Activated T-cell treated with anti-CD3 and anti-CD28 coated beads, Interleukin-2, amount 50 U/mL, for 4 hours (primary cell): ENCODE results near the gene RAPSN. TPM values are rescaled to one million over a fixed set of nuclear protein-coding genes. Genes with fewer than 3 reads are reported as not detected.

Source experiments
- ATAC-seq, 2 donors: fragments of 200-7000 bp; cut with Tn5 transposase; one replicate each; pipeline ENCODE4 v1.10.0; 2021
- DNase-seq: peaks from one replicate; pipeline ENCODE4 v3.0.0-alpha.2; 2020
- H3K27me3 Mint-ChIP-seq: one replicate; pipeline ENCODE4 v1.8.0; 2021; ENCODE audit warnings: low read depth, mixed read lengths
- H3K36me3 Mint-ChIP-seq: one replicate; pipeline ENCODE4 v1.8.0; 2022; ENCODE audit warnings: mixed read lengths; ENCODE audit not compliant: insufficient read depth
- H3K4me1 Mint-ChIP-seq: one replicate; pipeline ENCODE4 v1.8.0; 2021; ENCODE audit warnings: low read depth, mixed read lengths
- H3K4me3 Mint-ChIP-seq: one replicate; pipeline ENCODE4 v1.8.0; 2021; ENCODE audit warnings: mild to moderate bottlenecking, moderate library complexity, mixed read lengths
- H3K9me3 Mint-ChIP-seq: one replicate; pipeline ENCODE4 v1.8.0; 2021; ENCODE audit warnings: mixed read lengths
- total RNA-seq, 3 donors: library from RNA; stranded (reverse); gene quantifications; one replicate each; pipeline ENCODE4 v1.2.1, GENCODE V29; 2021

Gene RAPSN
- total RNA-seq, 3 donors from 2014 or later, result 0.46 to 0.53 (median 0.52) TPM

DNA sequence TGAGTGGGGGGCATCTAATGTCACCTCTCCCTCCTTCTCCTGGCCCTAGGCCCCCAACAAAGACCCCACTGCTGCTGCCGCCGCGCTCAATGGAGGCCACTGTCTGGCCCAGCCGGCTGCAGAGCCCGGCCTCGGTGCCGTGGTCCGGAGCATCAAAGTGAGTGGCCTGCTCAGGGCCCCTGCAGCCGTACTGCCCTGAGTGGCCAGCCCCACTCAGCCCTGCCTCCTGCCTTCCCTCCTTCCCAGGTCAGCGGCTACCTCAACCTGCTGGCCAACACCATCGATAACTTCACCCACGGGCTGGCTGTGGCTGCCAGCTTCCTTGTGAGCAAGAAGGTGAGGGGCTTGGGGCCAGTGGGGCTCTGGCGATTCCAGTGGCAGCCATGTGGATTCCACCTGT is 35.6 kb downstream of the RAPSN start:
- peaks cover 13% of the 10 kb centered on the region for H3K36me3 Mint-ChIP-seq
- H3K4me1 Mint-ChIP-seq, result peaks cover 8% of the 10 kb centered on the region
- no peaks in the 10 kb centered on the region for H3K27me3 Mint-ChIP-seq
- ATAC-seq (no peak), DNase-seq (no peak)
- H3K4me3 Mint-ChIP-seq, result no peak overlapping the region
- H3K9me3 Mint-ChIP-seq, result no peaks in the 10 kb centered on the region

DNA sequence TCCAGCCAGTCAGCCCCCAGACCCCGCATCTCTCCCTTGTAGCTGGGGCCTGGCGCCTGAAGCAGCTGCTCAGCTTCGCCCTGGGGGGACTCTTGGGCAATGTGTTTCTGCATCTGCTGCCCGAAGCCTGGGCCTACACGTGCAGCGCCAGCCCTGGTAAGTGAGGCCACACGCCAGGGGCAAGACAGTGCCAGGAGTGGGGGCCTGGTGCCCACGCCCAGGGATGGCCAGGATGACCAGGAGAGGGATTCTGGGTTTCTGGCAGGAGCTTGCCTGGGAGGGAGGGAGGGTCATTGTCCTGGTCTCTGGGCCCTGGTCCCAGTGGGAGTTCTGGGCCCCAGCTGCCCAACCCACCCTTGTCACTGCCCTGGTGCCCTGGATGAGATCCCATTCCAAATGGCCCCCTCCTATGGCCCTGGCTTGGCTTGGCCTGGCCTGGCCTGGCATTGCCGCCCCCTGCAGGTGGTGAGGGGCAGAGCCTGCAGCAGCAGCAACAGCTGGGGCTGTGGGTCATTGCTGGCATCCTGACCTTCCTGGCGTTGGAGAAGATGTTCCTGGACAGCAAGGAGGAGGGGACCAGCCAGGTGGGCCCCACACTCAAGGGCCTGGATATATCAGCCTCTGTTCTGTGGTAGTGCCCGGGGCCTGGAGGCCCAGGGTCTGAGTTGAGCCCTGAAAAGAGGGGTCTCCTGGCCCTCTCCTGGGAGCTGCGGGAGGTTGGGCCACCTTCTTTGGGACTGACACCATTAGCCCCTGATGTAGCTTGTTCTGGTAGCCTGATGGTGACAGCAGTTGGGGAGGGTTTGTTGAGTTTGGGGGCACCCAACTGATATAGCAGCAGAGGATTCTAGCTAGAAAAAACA is 36.8 kb downstream of the RAPSN start:
- peak; percentile 48 for DNase-seq
- Mint-ChIP-seq H3K9me3 (no peaks in the 10 kb centered on the region), H3K4me1 (peaks cover 15% of the 10 kb centered on the region), H3K36me3 (peaks cover 8% of the 10 kb centered on the region), H3K27me3 (no peaks in the 10 kb centered on the region), H3K4me3 (no peak overlapping the region)
- no peak for ATAC-seq

DNA sequence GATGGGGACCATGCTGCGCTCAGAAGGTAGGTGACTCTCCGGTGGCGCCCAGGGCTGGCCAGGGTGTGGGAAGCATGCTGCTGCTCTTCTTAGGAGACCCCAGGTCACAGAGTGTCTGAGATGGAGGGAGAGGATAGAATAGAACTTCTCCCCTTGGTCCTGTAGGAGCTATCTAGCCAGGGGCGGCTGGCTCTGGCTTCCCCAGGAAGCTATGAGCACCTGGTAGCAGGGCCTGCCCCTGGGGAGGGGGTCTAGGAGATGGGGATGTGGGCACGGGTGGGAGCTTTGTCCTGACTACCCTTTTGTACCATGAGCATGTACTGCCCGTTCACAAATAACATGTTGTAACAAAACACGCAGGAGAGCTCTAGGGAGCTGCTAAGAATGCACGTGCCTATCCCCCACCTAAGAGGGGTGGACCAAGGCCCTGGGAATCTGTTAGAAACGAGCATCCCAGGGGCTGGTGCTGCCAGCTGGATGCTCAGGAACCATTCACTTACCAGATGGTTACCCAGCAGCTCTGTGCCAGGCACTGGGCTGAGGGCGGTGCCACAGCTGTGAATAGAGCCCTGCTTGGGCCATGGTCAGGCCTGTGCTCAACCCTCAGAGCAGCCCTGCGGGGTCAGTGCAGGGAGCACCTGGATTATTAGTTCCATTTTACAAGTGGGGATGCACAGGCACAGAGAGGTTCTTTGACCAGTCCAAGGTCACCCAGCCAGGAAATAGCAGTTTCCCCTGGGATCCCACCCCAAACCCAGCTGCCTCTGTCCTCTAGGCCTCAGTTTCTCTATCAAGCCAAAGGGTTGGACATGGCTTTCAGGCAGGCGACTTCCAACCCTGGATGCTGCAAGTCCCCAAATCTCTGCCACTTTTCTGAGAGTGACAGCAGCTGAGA is 38.3 kb downstream of the RAPSN start:
- Mint-ChIP-seq H3K4me1 (peaks cover 19% of the 10 kb centered on the region), H3K4me3 (no peak overlapping the region), H3K9me3 (no peaks in the 10 kb centered on the region), H3K36me3 (peaks cover 6% of the 10 kb centered on the region), H3K27me3 (no peaks in the 10 kb centered on the region)
- ATAC-seq (no peak), DNase-seq (no peak)

DNA sequence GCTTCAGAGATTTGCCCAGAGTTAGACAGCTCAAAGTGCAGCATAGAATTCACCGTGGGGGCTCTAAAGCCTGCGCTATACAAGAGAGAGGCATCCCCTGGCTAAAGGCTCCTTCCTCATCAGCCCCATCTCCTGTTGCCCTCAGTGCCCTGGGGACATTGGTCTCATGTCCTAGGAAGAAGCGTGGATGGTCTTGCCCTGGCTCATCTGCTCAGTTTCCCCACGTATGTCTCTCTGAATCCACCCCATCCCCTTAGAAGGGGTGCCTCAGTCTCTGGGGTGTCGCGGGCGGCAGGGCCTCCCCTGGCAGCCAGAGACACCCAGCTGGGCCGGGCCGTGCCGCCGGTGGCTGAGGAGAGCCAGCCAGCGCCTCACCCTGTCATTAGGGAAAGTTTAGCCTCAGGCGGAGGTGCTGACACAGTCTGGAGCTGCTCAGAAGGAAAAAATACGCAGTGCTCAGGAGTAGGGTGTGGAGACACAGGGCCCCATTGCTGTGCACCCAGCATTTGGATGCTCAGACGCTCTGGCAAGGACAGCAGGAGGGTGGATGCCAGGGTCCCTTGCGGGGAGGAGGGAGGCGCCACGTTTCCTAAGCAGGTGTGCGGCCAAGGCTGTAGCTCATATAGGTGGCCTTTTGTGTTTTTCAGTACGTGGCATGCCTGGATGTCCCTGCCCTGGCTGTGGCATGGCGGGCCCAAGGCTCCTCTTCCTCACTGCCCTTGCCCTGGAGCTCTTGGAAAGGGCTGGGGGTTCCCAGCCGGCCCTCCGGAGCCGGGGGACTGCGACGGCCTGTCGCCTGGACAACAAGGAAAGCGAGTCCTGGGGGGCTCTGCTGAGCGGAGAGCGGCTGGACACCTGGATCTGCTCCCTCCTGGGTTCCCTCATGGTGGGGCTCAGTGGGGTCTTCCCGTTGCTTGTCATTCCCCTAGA is 39.2 kb downstream of the RAPSN start:
- peaks cover 19% of the 10 kb centered on the region for H3K4me1 Mint-ChIP-seq
- DNase-seq (no peak), ATAC-seq (no peak)
- peaks cover 6% of the 10 kb centered on the region for H3K36me3 Mint-ChIP-seq
- peak overlapping the region; percentile 91 for H3K4me3 Mint-ChIP-seq
- H3K9me3 Mint-ChIP-seq, result no peaks in the 10 kb centered on the region
- no peaks in the 10 kb centered on the region for H3K27me3 Mint-ChIP-seq

DNA sequence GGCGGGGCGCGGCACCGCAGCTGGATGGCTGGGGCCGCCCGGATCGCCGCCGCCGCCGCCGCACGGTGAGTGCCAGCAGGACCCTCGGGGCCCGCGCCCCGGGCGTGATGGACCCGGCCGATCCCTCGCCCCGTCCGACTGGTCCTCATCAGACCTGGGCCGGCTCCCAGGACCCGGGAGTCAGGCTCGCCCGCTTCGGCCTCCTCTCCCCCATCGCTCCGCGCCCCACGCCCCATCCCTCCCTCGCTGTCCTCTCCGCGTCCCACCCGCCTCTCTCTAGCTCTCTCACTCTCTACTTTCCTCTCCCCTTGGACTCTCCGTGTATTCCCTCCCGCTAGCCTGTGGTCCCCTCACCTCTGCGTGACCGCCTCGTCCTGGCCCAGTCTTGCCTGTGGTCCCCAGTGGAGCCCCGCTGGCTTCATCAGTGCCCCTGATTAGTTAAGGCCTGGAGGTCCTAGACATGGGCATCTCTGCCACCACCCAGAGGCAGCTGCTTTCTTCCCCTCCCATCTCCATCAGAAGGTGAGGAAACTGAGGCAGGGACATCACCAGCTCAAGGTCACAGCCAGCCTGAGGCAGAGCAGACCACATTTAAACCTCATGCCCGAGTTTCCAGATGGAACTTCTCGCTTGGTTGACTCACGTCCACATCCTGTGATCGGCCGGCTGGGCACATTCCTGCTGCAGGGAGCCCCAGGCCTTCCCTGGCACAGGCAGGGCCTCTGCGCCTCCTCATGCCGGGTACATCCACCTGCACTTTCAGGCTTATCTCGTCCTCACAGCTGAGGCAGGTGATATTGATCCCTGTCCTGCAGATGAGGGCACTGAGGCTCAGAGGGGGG is 40.1 kb downstream of the RAPSN start:
- Mint-ChIP-seq H3K36me3 (peaks cover 2% of the 10 kb centered on the region), H3K4me1 (peaks cover 19% of the 10 kb centered on the region), H3K27me3 (no peaks in the 10 kb centered on the region), H3K4me3 (peak overlapping the region; percentile 91), H3K9me3 (no peaks in the 10 kb centered on the region)
- no peak for DNase-seq
- ATAC-seq, result no peak

DNA sequence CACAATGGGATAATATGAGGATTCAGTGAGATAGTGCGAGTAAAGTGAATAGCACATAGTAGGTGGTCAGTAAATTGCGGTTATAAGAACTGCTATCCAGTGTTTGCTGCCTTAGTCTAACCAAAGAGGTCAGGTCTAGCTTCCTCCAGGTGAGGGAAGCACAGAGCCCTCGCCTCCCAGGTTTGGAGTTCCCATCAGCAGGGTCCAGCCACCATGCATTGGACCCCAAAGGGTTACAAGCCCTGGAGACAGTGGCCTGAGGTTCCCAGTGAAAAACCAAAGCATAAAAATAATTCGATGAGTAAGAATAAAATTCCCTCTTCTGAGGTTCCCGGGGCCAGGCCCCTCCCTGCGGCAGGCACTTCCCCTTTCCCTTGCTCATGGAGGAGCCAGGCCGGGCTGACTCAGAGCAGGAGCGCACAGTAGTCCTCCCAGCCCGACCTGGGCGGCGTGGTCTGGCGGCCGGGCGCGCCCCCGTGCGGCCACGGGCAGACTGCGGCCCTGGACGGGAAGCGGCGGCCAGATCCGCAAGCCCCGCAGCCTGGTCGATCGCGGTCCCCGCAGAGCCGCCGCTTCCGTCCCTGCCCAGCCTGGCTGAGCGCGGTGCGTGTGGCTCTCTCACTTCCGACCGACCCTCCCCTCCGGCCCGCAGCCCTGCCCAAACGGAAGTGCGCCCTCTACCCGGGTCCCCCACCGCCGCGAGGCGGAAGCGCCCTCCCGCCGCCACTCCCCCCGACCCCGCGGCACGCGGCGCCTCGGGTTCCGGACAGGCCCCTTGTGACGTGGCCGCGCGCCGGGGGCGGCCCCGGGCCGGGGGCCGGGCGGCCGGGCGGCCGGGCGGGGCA is 41.0 kb downstream of the RAPSN start, which contains the start of gene SLC39A13:
Gene SLC39A13, plus strand, starts transcription at position 845 of the 845 bp plus-strand sequence. CDS start 1,505 bp downstream, outside the sequence.
- H3K9me3 Mint-ChIP-seq, result no peaks in the 10 kb centered on the region
- peaks cover 19% of the 10 kb centered on the region for H3K4me1 Mint-ChIP-seq
- DNase-seq (peak; percentile 90), ATAC-seq (peak; percentile 88 to 89)
- H3K27me3 Mint-ChIP-seq, result no peaks in the 10 kb centered on the region
- no peaks in the 10 kb centered on the region for H3K36me3 Mint-ChIP-seq
- peak within 1 kb of the TSS; percentile 91 for H3K4me3 Mint-ChIP-seq

DNA sequence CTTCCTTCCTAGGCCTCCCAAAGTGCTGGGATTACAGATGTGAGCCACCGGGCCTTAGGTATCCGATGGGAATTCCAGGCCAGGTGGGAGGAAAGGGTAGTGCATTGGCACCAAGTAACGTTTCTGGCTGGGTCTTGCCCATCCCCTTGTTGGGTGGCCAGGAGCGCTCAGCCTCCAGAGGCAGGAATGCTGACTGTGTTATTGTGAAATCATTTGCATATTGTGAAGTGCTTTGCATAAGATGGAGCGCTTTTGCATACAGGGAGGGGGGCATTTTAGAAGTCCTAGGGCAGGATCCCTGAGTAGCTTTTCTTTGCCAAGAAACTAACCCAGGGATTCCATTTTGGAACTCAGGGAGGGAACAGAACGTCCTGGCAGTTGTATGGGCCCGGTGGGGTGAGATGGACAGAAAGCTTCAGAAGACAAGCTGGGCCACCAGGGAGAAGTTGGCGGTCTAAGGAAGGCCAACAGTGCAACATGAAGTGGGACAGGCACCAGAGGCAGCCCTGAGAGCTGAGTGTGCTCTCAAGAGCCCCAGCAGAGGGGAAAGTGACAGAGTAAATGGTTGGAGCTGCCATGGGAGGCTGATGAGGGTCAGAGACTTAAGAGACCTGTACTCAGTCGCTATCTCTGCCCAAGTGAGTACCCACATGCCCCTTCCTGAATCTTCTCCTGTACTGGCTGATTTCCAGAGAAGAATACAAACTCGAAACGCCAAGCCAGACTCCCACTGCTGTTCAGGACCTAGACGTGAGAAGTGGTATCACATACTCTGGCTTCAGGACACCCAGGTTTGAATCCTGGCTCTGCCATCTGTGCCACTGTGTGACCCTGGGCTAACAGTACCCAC is 41.8 kb downstream of the RAPSN start:
- peaks cover 19% of the 10 kb centered on the region for H3K4me1 Mint-ChIP-seq
- H3K4me3 Mint-ChIP-seq, result peak overlapping the region; percentile 88
- H3K36me3 Mint-ChIP-seq, result no peaks in the 10 kb centered on the region
- ATAC-seq (no peak), DNase-seq (no peak)
- H3K9me3 Mint-ChIP-seq, result no peaks in the 10 kb centered on the region
- H3K27me3 Mint-ChIP-seq, result no peaks in the 10 kb centered on the region

DNA sequence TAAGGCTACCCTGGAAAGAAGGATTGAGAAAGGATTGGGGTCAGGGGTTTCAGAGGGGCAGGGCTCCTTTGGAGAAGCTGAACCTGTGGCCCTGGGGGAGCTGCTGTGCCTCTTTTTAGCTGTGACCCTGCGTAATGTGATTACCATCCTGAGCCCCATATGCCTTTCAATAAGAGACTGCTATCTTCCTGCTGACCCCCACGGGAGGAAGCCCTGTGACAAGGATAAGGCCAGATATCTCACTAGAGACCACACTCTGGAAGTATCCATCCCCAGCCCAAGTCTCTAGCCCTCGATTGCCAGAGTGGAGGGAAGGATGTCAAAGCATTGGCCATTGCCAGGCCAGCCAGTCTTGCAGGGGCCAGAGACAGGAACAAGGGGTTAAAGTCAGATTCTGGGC is 45.4 kb downstream of the RAPSN start:
- DNase-seq (no peak), ATAC-seq (no peak)
- H3K9me3 Mint-ChIP-seq, result no peaks in the 10 kb centered on the region
- H3K27me3 Mint-ChIP-seq, result no peaks in the 10 kb centered on the region
- H3K4me1 Mint-ChIP-seq, result peaks cover 27% of the 10 kb centered on the region
- no peak overlapping the region for H3K4me3 Mint-ChIP-seq
- no peaks in the 10 kb centered on the region for H3K36me3 Mint-ChIP-seq

DNA sequence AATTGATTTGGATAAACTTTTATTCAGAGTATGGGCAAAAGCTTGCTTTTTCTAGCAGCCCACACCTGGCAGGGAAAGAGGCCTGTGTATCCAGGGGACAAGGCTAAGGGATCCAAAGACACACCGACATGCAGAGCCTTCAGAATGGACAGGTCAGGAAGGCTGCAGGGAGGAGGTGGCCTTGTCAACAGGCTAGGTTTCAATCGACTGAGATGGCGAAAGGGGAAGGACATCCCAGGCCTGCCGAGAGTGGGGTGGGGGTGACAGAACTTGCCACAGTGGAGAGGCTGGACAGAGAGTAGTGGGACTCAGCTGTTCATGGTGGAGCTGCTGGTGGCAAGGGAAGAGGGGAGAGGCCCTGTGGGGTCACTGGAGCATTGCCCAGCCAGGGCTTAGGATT is 45.8 kb downstream of the RAPSN start:
- ATAC-seq, result no peak
- H3K9me3 Mint-ChIP-seq, result no peaks in the 10 kb centered on the region
- H3K4me3 Mint-ChIP-seq, result no peak overlapping the region
- no peaks in the 10 kb centered on the region for H3K27me3 Mint-ChIP-seq
- DNase-seq, result no peak
- no peaks in the 10 kb centered on the region for H3K36me3 Mint-ChIP-seq
- peaks cover 31% of the 10 kb centered on the region for H3K4me1 Mint-ChIP-seq

DNA sequence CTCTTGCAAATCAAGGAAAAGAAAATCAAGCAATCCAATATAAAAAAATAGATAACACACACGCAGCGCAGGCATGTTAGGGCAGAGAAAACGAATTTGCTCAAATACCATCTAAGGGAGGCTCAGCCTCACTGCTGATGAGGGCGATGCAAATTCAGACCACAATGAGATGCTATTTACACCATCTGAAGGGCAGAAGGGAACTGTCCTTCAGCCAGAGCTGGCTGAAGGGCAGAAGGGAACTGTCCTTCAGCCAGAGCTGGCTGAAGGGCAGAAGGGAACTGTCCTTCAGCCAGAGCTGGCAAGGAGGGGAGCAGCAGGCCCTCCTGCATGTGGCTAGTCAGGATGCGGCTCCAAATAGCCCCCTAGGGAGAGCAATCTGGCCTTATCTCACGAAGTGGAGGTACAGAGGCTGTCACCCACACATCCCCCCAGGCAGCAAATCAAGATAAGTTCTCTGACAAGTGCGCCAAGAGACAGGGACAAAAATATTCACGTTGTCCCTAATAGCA is 48.1 kb downstream of the RAPSN start:
- Mint-ChIP-seq H3K4me1 (peaks cover 25% of the 10 kb centered on the region), H3K4me3 (peak overlapping the region; percentile 74), H3K36me3 (no peaks in the 10 kb centered on the region), H3K9me3 (no peaks in the 10 kb centered on the region), H3K27me3 (no peaks in the 10 kb centered on the region)
- ATAC-seq (peak in 1 of 2 donors; percentile 20), DNase-seq (no peak)

DNA sequence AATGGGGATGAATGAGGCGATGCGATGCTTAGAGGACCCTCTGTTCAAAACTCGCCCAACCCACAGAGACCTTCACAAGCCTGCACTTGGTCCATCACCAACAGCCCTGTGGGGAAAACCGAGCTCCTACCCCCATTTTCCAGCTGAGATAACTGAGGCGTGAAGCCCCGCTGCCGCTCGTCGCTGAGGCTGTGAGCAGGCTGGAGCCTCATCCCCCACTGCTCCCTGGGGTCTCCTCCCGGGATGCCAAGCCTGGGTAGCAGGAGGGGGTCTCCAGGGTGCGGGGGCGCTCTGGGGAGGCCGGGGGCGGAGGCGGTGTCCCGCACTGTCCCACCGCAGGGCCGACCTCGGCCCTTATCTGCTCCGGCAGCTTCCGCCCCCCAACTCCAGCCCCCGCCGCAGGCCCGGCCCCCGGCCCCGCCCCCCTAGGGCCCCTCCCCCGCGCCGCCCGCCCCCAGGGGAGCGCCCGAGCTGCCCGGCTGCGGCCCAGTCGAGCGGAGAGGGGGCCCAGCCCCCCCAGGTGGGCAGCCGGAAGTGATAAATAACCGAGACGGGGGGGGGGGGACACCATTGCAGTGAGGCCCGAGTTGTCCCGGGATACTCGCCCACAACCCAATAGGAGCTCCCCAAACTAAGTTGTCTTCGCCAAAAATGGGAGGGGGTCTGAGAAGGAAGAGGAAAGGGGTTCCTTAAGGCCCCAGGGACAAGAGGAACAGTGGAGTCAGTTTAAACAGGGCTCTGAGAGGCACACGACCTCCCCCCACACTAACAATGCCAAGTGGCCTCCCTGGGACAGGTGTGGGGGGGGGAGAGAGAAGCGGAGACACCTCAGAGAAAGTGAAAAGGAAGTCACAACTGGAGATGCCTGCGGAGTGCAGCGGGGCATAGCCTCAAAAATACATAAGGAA is 48.8 kb downstream of the RAPSN start:
- DNase-seq (no peak), ATAC-seq (peak; percentile 78 to 87)
- H3K4me1 Mint-ChIP-seq, result peaks cover 32% of the 10 kb centered on the region
- H3K27me3 Mint-ChIP-seq, result no peaks in the 10 kb centered on the region
- H3K9me3 Mint-ChIP-seq, result no peaks in the 10 kb centered on the region
- H3K4me3 Mint-ChIP-seq, result peak overlapping the region; percentile 74
- no peaks in the 10 kb centered on the region for H3K36me3 Mint-ChIP-seq
